Pulmonary artery endothelial cell (primary cell): ENCODE data around the gene PNMT. TPM values are rescaled to one million over a fixed set of nuclear protein-coding genes. Genes with fewer than 3 reads are reported as not detected.

ENCODE experiments used
- DNase-seq: peaks from one replicate; pipeline ENCODE4 v3.0.0-alpha.2; 2011; ENCODE audit warnings: low read depth, low spot score
- total RNA-seq: library from RNA; depleted of rRNA; stranded (reverse); fragments of >200 nt; gene quantifications from 2 replicates; pipeline ENCODE4 v1.2.3, GENCODE V29; 2014

The PNMT gene
- total RNA-seq, result not detected in 2 replicates

- no peak for DNase-seq
Measured at GRCh38 chr17:39667945-39668924, at the start of gene PNMT. TSS of gene PNMT (plus strand) at chr17:39668453. CDS start at chr17:39668476, 23 bp downstream.

DNA sequence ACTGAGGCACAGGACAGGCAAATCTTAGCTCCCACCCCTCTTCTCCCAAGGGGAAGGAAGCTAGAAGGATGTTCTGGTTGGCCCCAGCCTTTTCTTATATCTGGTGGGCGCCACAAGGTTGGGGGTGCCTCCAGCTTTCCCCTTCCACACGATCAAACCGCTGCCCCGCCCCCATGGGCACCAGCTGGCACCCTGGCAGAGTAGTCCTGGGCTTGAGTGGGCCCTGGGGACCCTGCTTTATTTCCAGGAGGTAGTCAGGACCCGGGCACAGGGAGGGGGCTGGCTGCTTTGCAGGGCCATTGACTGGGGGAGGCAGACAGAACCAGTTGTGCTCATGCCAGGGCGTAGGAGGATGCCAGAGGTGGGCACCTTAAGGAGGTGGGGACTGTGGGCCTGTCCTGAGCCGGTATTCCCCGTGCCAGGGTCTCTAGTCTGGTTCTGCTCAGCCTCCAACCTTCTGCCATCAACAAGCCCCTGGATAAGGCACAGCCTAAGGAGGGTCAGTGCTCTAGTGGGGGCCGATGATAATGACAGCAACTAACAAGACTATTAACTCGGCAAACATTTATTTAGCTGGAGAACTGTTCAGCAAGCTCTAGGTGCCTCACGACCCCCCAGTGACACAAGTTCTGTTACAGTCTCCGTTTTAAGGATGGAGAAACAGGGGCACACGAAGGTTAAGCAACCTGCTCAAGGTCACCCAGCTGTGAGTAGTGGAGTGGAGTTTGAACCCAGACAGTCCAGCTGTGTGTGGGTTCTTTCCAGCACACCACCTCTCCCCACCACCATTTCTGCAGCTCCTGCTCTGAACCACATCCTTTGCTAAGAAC, 49.1 kb upstream of the PNMT start:
- DNase-seq, result no peak

DNA sequence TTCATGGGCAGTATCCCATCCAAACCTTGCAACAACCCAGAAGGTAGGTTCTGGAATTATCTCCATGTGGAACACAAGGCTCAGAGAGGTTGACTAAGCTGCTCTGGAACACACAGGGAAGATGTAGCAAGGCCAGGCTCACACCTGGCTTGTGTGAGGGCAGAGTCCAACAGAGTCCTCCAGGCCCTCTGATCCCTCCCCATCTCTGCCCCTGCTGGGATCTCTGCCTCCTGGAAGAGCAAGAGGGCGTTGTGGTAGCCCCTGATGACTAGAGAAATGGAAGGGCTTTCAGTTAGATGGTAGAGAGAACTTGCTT, 48.5 kb upstream of the PNMT start:
- DNase-seq, result no peak

GRCh38 chr17:39621523-39622379, 46.5 kb upstream of the PNMT start:
- DNase-seq, result peak; percentile 29

DNA sequence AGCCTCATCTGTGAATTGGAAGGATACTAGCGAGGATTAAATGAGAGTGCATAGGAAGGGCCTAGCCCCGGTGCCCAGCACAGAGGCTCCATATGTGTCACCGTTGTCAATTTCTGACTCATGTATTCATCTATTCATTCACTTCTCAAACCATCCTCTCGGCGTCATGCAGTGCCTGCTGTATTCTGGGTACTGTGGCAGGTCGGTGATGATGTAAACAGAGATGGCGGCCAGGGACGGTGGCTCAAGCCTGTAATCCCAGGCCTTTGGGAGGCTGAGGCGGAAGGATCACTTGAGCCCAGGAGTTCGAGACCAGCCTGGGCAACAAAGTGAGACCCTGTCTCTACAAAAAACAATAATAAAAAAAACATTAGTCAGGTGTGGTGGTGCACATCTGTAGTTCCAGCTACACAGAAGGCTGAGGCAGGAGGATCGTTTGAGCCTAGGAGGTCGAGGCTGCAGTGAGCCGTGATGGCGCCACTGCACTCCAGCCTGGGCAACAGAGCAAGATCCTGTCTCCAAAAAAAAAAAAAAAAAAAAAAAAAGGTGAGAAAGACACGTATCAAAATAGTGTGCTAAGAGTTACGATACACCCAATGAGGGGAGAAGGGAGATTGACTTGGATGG, 45.8 kb upstream of the PNMT start:
- no peak for DNase-seq

DNA sequence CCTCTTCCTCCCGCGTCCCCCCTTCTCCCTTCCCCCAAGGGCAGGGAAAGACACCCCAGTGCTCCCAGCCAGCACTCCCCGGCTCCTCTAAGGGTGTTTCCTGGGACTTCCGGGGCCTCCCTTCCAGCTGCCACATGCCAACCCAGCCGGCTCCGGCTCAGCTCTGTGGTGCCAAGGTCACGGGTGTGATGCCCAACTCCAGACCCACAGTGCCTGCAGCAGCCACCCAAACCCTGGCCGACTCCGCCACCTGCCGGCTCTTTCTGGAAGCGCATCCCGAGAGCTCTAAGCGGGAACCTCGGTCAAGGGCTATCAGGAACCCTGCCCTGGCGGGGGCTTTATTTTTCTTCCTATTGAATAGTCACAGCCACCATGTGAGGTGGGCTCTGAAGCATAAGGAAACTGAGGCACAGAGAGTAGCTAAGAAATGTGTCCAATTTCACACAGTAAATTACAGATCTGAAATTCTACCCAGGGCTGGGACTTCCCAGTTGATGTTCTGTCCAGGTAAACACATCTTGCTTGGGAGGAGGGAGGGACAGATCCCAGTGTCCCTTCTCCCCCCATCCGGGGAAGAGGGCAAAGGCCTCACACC, 44.8 kb upstream of the PNMT start:
- no peak for DNase-seq

DNA sequence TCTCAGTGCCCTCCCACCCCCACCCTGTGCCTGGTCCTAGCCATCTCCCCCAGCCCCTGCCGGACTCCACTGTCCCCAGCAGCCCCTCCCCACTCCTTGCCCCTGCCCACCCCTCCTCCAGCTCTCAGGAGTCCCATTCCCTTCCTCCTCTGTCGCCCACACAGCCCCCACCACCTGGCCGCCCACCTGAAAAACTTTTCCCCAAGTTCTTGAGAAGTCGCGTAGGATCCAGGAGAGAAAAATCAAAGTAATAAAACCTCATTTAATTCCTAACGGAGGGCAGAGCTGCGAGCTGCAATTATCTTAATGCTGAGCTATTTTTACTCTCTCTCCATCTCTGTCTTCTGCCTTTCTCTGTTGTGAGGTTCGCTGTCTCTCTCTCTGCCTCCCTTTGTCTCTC, 43.9 kb upstream of the PNMT start:
- DNase-seq, result no peak

DNA sequence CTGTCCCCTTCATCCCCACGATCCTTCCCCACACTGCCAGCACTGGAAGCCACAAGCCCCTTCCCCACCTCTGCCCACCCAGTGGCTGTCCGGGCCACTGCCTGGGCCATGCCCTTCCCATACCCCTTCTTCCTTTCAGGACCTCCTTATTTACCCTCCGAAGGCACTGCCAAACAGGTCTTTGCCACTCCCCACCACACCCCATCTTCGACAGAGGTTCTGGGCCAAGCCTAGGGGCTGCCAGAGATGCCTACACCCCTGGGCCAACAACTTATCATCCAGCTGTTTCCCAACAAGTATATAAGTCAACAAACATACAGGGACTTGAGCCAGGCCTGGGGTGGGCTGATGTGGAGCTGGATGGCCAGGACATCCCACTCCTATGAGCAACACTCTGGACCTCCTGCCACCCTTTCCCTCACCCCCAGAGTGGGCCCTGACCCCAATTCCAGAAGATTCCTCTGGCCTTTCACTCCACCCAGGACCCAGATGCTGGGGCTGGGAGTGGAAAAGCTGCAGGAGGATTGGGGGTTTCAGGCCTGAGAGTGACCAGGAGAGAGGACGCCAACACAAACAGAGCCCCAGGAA, 43.0 kb upstream of the PNMT start:
- DNase-seq, result no peak

DNA sequence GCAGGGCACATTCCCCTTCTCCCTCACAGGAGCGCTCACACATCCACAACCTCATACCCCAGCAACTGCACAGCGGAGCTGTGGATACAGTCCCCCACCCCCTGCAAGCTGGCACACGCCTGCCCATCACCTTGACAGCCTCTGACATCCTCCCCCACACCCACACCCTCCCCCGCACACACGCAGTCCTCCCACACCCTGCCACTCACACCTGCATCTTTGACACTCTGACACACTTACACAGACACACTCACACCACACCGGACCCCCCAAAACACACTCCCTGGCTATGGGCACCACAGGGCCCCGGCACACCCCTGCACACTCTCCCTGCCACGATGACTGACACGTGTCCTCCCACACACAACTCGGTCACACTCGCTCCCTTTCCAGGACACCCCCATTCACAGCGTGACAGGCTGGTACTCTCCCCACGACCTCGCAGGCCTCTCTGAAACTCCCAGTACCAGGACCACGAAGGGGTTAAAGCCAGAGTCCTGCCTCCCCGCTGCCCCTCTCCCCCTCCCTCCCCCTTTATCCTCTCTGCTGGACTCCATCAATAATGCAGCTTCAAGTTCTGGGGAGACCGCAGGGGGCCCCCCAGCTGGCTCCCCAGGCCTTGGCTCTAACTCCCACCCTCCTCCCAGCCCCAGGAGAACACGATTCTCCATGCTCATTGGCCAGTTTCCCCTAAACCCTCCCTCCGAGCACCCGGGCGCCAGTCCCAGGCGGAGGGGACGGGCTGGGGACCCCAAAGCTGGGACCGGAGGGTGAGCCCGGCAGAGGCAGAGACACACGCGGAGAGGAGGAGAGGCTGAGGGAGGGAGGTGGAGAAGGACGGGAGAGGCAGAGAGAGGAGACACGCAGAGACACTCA, 41.8 kb upstream of the PNMT start, which contains the start of gene PPP1R1B:
Gene PPP1R1B, plus strand, starts transcription at position 782 of the 876 bp plus-strand sequence. CDS start 441 bp downstream, outside the sequence.
- no peak for DNase-seq

GRCh38 chr17:39627047-39627711, 41.1 kb upstream of the PNMT start:
- DNase-seq, result no peak

DNA sequence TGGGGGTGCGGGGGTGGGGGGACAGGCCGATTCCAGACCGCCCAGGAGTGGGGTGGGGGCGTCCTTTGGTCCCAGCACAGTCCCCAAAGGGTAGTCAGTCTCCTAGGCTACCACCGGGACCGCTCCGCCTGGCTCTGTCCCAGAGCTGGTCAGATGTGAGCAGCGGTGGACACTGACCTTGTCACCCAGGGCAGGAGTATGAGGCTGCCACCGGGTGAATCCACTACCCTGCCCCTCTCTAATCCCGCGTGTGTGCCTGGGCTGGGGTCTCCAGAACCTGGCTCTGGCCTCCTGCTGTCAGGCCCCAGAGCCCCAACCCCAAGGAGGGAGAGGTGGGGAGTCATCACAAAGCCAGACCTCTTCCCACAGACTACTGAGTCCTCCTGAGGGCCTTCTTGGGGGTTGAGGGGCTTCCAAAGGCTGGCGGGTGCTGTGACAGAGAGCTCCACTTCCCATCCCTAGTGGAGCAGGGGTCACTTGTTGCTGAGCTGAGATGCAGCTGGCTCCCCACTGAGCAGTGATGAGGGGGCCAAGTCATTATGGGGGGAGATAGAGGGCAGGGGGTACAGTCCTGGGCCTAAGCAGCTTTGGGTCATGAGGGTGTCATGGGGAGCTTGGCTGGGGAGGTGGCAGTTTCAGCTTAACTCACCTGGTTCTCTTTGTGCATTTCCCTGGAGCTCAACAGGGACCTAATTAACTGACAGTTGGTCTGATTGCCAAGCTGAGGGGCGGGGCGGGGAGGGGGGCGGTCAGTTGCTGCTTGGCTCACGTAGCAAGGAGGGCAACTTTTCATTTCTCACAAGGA, 40.3 kb upstream of the PNMT start:
- no peak for DNase-seq

DNA sequence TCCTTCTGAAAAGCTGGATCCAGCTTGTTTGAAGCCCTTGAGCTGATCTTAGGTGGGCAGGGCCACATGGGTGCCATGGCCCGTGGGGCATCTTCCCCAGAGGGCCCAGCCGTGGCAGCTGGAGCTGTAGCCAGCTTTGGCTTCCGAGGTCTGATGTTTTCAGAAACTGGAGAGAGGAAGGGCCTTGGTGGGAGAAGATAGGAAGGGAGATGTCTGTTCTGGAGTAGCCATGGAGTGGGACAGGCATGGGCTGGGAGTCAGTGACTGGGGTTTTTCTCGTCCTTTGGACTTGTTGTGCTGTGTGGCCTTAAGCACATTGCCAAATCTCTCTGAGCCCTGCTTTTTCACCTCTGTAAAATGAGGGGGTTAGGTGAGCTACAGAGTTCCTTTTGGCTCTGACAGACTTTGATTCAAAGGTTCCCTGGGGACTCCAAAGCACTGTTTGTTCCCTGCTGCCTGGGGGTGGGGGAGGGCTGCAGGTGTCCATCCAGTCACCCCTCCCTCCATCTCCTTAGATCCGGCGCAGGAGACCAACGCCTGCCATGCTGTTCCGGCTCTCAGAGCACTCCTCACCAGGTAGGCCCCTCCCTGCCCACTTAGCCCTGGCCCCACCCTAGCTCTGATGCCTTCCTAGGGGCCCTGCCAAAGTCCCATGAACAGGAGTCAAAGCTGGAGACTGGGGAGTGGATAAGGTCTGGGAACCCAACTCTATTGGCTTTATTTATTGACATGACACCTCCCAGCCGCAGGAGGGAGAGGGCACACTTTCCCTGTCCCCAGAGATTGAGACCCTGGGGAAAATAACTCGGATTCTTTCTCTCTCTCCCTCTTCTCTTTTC, 39.4 kb upstream of the PNMT start:
- DNase-seq, result no peak

DNA sequence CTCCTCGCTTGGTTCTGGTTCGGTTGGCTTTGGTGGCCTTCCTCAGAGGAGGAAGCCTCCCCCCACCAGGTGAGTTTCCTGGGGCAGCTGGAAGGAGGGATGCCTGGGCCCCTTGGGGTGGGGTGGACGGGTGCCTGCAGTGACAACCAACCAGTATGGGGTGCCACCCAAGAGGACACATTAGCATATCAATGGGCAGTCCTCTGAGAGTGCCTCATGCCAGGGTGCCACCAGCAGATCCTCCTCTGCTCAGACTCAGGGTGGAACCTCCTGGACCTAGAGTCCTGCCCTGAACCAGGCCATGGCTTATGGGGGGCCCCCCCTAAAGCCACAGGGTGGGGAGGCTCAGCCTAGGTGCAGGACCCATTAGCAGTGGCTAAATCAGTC, 38.8 kb upstream of the PNMT start:
- DNase-seq, result no peak

DNA sequence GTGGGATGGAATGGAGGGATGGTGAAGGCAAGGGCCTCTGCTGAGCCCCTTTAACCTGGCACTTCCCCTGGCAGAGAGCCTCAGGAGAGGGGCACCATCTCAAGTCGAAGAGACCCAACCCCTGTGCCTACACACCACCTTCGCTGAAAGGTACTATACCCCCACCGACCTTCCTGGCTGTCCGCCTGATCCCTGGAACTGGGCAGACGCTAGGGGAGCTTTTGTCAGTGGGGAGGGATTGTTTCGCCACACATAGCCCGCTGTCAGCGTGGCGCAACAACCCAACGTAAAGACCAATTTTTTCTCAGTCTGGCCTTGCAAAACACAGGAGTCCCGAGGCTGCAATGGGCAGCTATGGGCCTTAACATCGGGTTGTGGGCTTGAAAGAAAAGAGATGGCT, 38.4 kb upstream of the PNMT start:
- DNase-seq, result no peak

GRCh38 chr17:39631403-39631802, 36.9 kb upstream of the PNMT start:
- no peak for DNase-seq

GRCh38 chr17:39632153-39632941, 35.9 kb upstream of the PNMT start:
- DNase-seq, result no peak
